NCI-H345 treated with DMSO at 0.1 percent for 48 hours (cell line): ENCODE data around the gene JAZF1.

Experiments
- DNase-seq: peaks from one replicate; lab custom pipeline; 2025; ENCODE audit not compliant: unreplicated experiment; lab: John Stamatoyannopoulos, UW

Gene JAZF1

GRCh38 chr7:28166982-28167715 lies 13.4 kb downstream of the JAZF1 start:
- DNase-seq = no peak

GRCh38 chr7:28165961-28166955 lies 14.3 kb downstream of the JAZF1 start:
- DNase-seq = no peak

- no peak for DNase-seq
Measured at GRCh38 chr7:28165261-28165660, 15.3 kb downstream of the JAZF1 start.

- no peak for DNase-seq
Measured at GRCh38 chr7:28163949-28164348, 16.6 kb downstream of the JAZF1 start.

GRCh38 chr7:28161331-28161730 lies 19.3 kb downstream of the JAZF1 start:
- DNase-seq = no peak

GRCh38 chr7:28160551-28160991 lies 20.0 kb downstream of the JAZF1 start:
- DNase-seq = no peak

GRCh38 chr7:28157831-28158416 lies 22.7 kb downstream of the JAZF1 start:
- no peak for DNase-seq

GRCh38 chr7:28157076-28157745 lies 23.4 kb downstream of the JAZF1 start:
- no peak for DNase-seq

GRCh38 chr7:28156401-28156800 lies 24.2 kb downstream of the JAZF1 start:
- no peak for DNase-seq

- DNase-seq = no peak
Measured at GRCh38 chr7:28155964-28156363, 24.6 kb downstream of the JAZF1 start.

GRCh38 chr7:28155019-28155660 lies 25.5 kb downstream of the JAZF1 start:
- no peak for DNase-seq

GRCh38 chr7:28152594-28152993 lies 28.0 kb downstream of the JAZF1 start:
- DNase-seq = no peak

- no peak for DNase-seq
Measured at GRCh38 chr7:28151965-28152364, 28.6 kb downstream of the JAZF1 start.

GRCh38 chr7:28149291-28150101 lies 31.1 kb downstream of the JAZF1 start:
- no peak for DNase-seq

GRCh38 chr7:28145931-28146330 lies 34.7 kb downstream of the JAZF1 start:
- DNase-seq = no peak

- DNase-seq = no peak
Measured at GRCh38 chr7:28145090-28145626, 35.4 kb downstream of the JAZF1 start.

GRCh38 chr7:28144266-28144665 lies 36.3 kb downstream of the JAZF1 start:
- DNase-seq = peak; percentile 9

- DNase-seq = no peak
Measured at GRCh38 chr7:28142650-28143049, 37.9 kb downstream of the JAZF1 start.

GRCh38 chr7:28140979-28141378 lies 39.6 kb downstream of the JAZF1 start:
- no peak for DNase-seq
